Glutamatergic neuron (in vitro differentiated cells): ENCODE measurements around the gene TPMT. TPM values are rescaled to one million over a fixed set of nuclear protein-coding genes. Genes with fewer than 3 reads are reported as not detected.

Source experiments
- DNase-seq: peaks from one replicate; pipeline ENCODE4 v3.0.0; 2022
- H3K27ac Mint-ChIP-seq: one replicate; pipeline ENCODE4 v1.8.0; 2020; ENCODE audit warnings: mild to moderate bottlenecking, mixed read lengths, inconsistent platforms; ENCODE audit not compliant: unreplicated experiment
- H3K27me3 Mint-ChIP-seq: one replicate; pipeline ENCODE4 v1.8.0; 2020; ENCODE audit warnings: mild to moderate bottlenecking, moderate library complexity, mixed read lengths, inconsistent platforms; ENCODE audit not compliant: unreplicated experiment
- H3K36me3 Mint-ChIP-seq: one replicate; pipeline ENCODE4 v1.8.0; 2020; ENCODE audit warnings: mild to moderate bottlenecking, mixed read lengths, inconsistent platforms; ENCODE audit not compliant: unreplicated experiment
- H3K4me1 Mint-ChIP-seq: one replicate; pipeline ENCODE4 v1.8.0; 2020; ENCODE audit warnings: mild to moderate bottlenecking, low read depth, mixed read lengths, inconsistent platforms; ENCODE audit not compliant: unreplicated experiment
- H3K4me3 Mint-ChIP-seq: one replicate; pipeline ENCODE4 v1.8.0; 2020; ENCODE audit warnings: mild to moderate bottlenecking, mixed read lengths, inconsistent platforms; ENCODE audit not compliant: unreplicated experiment
- H3K9me3 Mint-ChIP-seq: one replicate; pipeline ENCODE4 v1.8.0; 2020; ENCODE audit warnings: mild to moderate bottlenecking, moderate library complexity, mixed read lengths, inconsistent platforms; ENCODE audit not compliant: unreplicated experiment
- CTCF ChIP-seq: fragments of 200-600 bp; sonication (generic); IDR thresholded peaks from one replicate; pipeline ENCODE4 v1.5.0; 2021; ENCODE audit not compliant: partially characterized antibody, unreplicated experiment
- total RNA-seq: library from RNA; stranded (reverse); fragmentation: NEBNext Ultra II Directional; extraction: Animal tissue kit (Norgen Biotek cat#: 25700); gene quantifications from one replicate; pipeline ENCODE4 v1.2.1, GENCODE V29; 2021; ENCODE audit not compliant: unreplicated experiment

The TPMT gene
- total RNA-seq, 1 donor from 2014 or later = 3.4 TPM

GRCh38 chr6:18186540-18187250 lies 31.8 kb upstream of the TPMT start:
- Mint-ChIP-seq H3K27me3 (no peaks in the 10 kb centered on the region), H3K4me1 (no peaks in the 10 kb centered on the region), H3K9me3 (peaks cover 1% of the 10 kb centered on the region)

DNA sequence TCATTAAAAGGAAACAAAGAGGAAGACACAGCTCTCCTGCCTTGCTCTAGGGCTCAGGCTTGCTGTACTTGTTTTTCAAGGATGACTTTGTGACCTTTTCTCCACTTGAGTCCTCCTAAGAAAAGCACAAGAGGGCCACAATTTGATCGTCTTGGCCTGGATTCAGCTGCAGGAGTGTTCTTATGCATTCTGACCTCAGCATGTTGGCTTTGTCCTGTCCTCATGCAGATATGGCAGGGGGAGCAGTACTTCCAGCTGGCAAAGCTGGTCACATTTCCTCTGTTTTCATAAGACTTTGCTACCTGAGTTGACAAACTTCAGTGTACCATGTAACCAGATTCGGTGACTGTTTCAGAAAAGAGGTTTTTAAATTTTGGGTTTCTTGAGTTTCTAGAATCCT lies 31.2 kb upstream of the TPMT start:
- no peaks in the 10 kb centered on the region for H3K27me3 Mint-ChIP-seq
- no peaks in the 10 kb centered on the region for H3K36me3 Mint-ChIP-seq
- H3K4me3 Mint-ChIP-seq = no peak overlapping the region
- H3K27ac Mint-ChIP-seq = no peak overlapping the region
- no peak for DNase-seq
- no peaks in the 10 kb centered on the region for H3K4me1 Mint-ChIP-seq
- H3K9me3 Mint-ChIP-seq = peaks cover 1% of the 10 kb centered on the region
- no peak for TF ChIP-seq CTCF

More at GRCh38 chr6:18186540-18187250, 31.8 kb upstream of the TPMT start:
- TF ChIP-seq CTCF = no peak
- Mint-ChIP-seq H3K36me3 (no peaks in the 10 kb centered on the region), H3K27ac (no peak overlapping the region), H3K4me3 (no peak overlapping the region)
- no peak for DNase-seq

GRCh38 chr6:18185624-18186023 lies 30.7 kb upstream of the TPMT start:
- H3K9me3 Mint-ChIP-seq = peaks cover 1% of the 10 kb centered on the region
- no peaks in the 10 kb centered on the region for H3K36me3 Mint-ChIP-seq
- DNase-seq = no peak
- H3K4me1 Mint-ChIP-seq = no peaks in the 10 kb centered on the region
- no peak overlapping the region for H3K4me3 Mint-ChIP-seq
- H3K27me3 Mint-ChIP-seq = no peaks in the 10 kb centered on the region
- no peak overlapping the region for H3K27ac Mint-ChIP-seq
- no peak for TF ChIP-seq CTCF

DNA sequence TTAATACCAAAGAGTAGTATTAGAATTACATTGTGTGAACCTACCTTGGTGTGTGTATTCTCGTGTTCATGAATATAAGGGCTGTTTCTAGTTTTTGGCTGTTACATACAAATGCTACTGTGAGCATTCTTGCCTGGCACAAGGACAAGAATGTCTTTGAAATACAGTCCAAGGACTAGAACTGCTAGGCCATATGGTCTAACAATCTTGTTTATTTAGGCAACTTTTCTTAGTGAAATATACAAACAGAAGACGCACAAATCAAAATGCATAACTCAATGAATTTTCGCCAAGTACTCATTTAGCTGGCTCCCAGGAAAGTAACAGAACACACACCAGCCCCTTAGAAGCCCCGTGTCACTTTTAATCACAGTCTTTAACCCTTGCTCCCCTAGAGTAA lies 28.9 kb upstream of the TPMT start:
- Mint-ChIP-seq H3K36me3 (no peaks in the 10 kb centered on the region), H3K4me3 (no peak overlapping the region), H3K27me3 (no peaks in the 10 kb centered on the region), H3K27ac (no peak overlapping the region), H3K4me1 (no peaks in the 10 kb centered on the region), H3K9me3 (peaks cover 1% of the 10 kb centered on the region)
- no peak for TF ChIP-seq CTCF
- no peak for DNase-seq

DNA sequence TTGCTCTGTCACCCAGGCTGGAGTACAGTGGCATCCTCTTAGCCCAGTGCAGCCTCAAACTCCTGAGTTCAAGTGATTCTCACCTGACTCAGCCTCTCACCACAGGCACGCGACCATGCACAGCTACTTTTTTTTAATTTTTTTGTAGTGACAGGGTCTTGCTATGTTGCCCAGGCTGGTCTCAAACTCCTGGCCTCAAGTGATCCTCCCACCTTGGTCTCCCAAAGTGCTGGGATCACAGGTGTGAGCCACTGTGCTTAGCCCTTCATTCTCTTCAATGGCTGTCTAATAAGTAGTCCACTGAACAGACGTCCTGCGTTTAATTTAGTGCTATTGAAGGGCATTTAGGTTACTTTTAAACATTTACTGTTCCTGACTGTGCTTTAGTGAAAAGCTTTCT lies 27.7 kb upstream of the TPMT start:
- no peak for DNase-seq
- Mint-ChIP-seq H3K27ac (no peak overlapping the region), H3K9me3 (peaks cover 1% of the 10 kb centered on the region), H3K36me3 (no peaks in the 10 kb centered on the region), H3K27me3 (no peaks in the 10 kb centered on the region), H3K4me3 (no peak overlapping the region), H3K4me1 (no peaks in the 10 kb centered on the region)
- no peak for TF ChIP-seq CTCF
